H9 (cell line): ENCODE results near the gene ANKRD44. TPM values are rescaled to one million over a fixed set of nuclear protein-coding genes. Genes with fewer than 3 reads are reported as not detected.

Experiments used
- DNase-seq: peaks from one replicate; pipeline ENCODE4 v3.0.0-alpha.2; 2017
- H2AFZ ChIP-seq: one replicate; pipeline ENCODE4 v1.6.1; 2013; ENCODE audit warnings: mild to moderate bottlenecking, low read length, control low read depth, moderate library complexity
- H2AK5ac ChIP-seq: 2 replicates; pipeline ENCODE4 v1.6.1; 2013; ENCODE audit warnings: low read length, control low read depth, mixed read lengths; ENCODE audit not compliant: insufficient read length
- H2BK120ac ChIP-seq: one replicate; pipeline ENCODE4 v1.6.1; 2013; ENCODE audit warnings: low read depth, mild to moderate bottlenecking, low read length, control low read depth, inconsistent platforms; ENCODE audit not compliant: poor library complexity, severe bottlenecking
- H2BK12ac ChIP-seq: 2 replicates; pipeline ENCODE4 v1.6.1; 2013; ENCODE audit warnings: low read length, control low read depth, mixed read lengths, low read depth; ENCODE audit not compliant: insufficient read length
- H2BK15ac ChIP-seq: 2 replicates; pipeline ENCODE4 v1.6.1; 2013; ENCODE audit warnings: low read depth, low read length, control low read depth
- H2BK20ac ChIP-seq: one replicate; pipeline ENCODE4 v1.6.1; 2013; ENCODE audit warnings: low read depth, mild to moderate bottlenecking, low read length, control low read depth, inconsistent platforms; ENCODE audit not compliant: poor library complexity, severe bottlenecking
- H2BK5ac ChIP-seq: 2 replicates; pipeline ENCODE4 v1.6.1; 2013; ENCODE audit warnings: low read length, control low read depth, mixed read lengths; ENCODE audit not compliant: insufficient read length
- H3K14ac ChIP-seq: 2 replicates; pipeline ENCODE4 v1.6.1; 2013; ENCODE audit warnings: low read length, control low read depth; ENCODE audit not compliant: insufficient read depth
- H3K18ac ChIP-seq: 2 replicates; pipeline ENCODE4 v1.6.1; 2013; ENCODE audit warnings: low read depth, mild to moderate bottlenecking, mixed read lengths, low read length, control low read depth; ENCODE audit not compliant: insufficient read length
- H3K23ac ChIP-seq: 2 replicates; pipeline ENCODE4 v1.6.1; 2013; ENCODE audit warnings: low read length, control low read depth, mixed read lengths, low read depth; ENCODE audit not compliant: insufficient read length
- H3K23me2 ChIP-seq: 2 replicates; pipeline ENCODE4 v1.6.1; 2013; ENCODE audit warnings: low read depth, mild to moderate bottlenecking, mixed read lengths, low read length, control low read depth; ENCODE audit not compliant: insufficient read length, poor library complexity, severe bottlenecking
- H3K27ac ChIP-seq: 2 replicates; pipeline ENCODE4 v1.5.1; 2013; ENCODE audit warnings: low read length, control low read depth, mixed read lengths, low read depth; ENCODE audit not compliant: insufficient read length
- H3K27me3 ChIP-seq: 2 replicates; pipeline ENCODE4 v1.6.1; 2013; ENCODE audit warnings: low read length, control low read depth, inconsistent platforms; ENCODE audit not compliant: insufficient read depth
- H3K4ac ChIP-seq: 2 replicates; pipeline ENCODE4 v1.6.1; 2013; ENCODE audit warnings: low read depth, mild to moderate bottlenecking, control low read depth, inconsistent platforms, low read length, moderate library complexity
- H3K4me1 ChIP-seq: 2 replicates; pipeline ENCODE4 v1.6.1; 2013; ENCODE audit warnings: low read length, control low read depth, inconsistent platforms; ENCODE audit not compliant: insufficient read depth
- H3K4me2 ChIP-seq: 2 replicates; pipeline ENCODE4 v1.6.1; 2013; ENCODE audit warnings: low read length, control low read depth, mixed read lengths; ENCODE audit not compliant: insufficient read length, insufficient read depth
- H3K56ac ChIP-seq: 2 replicates; pipeline ENCODE4 v1.6.1; 2013; ENCODE audit warnings: low read depth, mild to moderate bottlenecking, mixed read lengths, low read length, control low read depth; ENCODE audit not compliant: insufficient read length
- H3K79me1 ChIP-seq: 2 replicates; pipeline ENCODE4 v1.6.1; 2013; ENCODE audit warnings: low read depth, mild to moderate bottlenecking, moderate library complexity, low read length, control low read depth, inconsistent platforms; ENCODE audit not compliant: insufficient read depth, poor library complexity, severe bottlenecking
- H3K79me2 ChIP-seq: 2 replicates; pipeline ENCODE4 v1.6.1; 2013; ENCODE audit warnings: low read length, control low read depth, inconsistent platforms; ENCODE audit not compliant: insufficient read depth
- H3K9ac ChIP-seq: 2 replicates; pipeline ENCODE4 v1.6.1; 2013; ENCODE audit warnings: low read length, control low read depth, mixed read lengths; ENCODE audit not compliant: insufficient read length; ENCODE audit errors: extremely low read depth
- H3K9me3 ChIP-seq: one replicate; pipeline ENCODE4 v1.6.1; 2013; ENCODE audit warnings: low read depth, low read length, inconsistent platforms; ENCODE audit not compliant: control insufficient read depth
- H3T11ph ChIP-seq: one replicate; pipeline ENCODE4 v1.6.1; 2013; ENCODE audit warnings: mild to moderate bottlenecking, low read length, control low read depth, inconsistent platforms
- H4K20me1 ChIP-seq: one replicate; pipeline ENCODE4 v1.6.1; 2013; ENCODE audit not compliant: control insufficient read depth, insufficient read length, insufficient read depth
- H4K5ac ChIP-seq: 2 replicates; pipeline ENCODE4 v1.6.1; 2013; ENCODE audit warnings: low read depth, mild to moderate bottlenecking, mixed read lengths, low read length, control low read depth; ENCODE audit not compliant: insufficient read length
- H4K8ac ChIP-seq: replicated peaks from 2 replicates; pipeline ENCODE4 v1.6.1; 2013; ENCODE audit warnings: low read length, control low read depth, mixed read lengths, low read depth; ENCODE audit not compliant: insufficient read length
- H4K91ac ChIP-seq: 2 replicates; pipeline ENCODE4 v1.6.1; 2013; ENCODE audit warnings: low read depth, mild to moderate bottlenecking, moderate library complexity, mixed read lengths, low read length, control low read depth; ENCODE audit not compliant: insufficient read length
- H3K27ac Mint-ChIP-seq, 3 experiments: 2 replicates in 2 of 3; 3 replicates in 1 of 3; pipeline ENCODE4 v1.8.0; 2020 to 2021; ENCODE audit warnings: mixed read lengths in 3 of 3, mild to moderate bottlenecking in 1 of 3, moderate library complexity in 1 of 3
- H3K27me3 Mint-ChIP-seq: 2 replicates; pipeline ENCODE4 v1.8.0; 2021; ENCODE audit warnings: low read depth, mild to moderate bottlenecking, moderate library complexity, mixed read lengths
- H3K36me3 Mint-ChIP-seq, 3 experiments: 2 replicates in 2 of 3; 3 replicates in 1 of 3; pipeline ENCODE4 v1.8.0; 2020 to 2021; ENCODE audit warnings: low read depth in 3 of 3, mixed read lengths in 3 of 3; ENCODE audit not compliant: insufficient read depth in 1 of 3
- H3K4me1 Mint-ChIP-seq, 2 experiments: 2 replicates each; pipeline ENCODE4 v1.8.0; 2020; ENCODE audit warnings: mixed read lengths in 2 of 2
- H3K4me3 Mint-ChIP-seq, 2 experiments: 2 replicates in 1 of 2; 3 replicates in 1 of 2; pipeline ENCODE4 v1.8.0; 2020 to 2021; ENCODE audit warnings: mild to moderate bottlenecking in 2 of 2, mixed read lengths in 2 of 2, moderate library complexity in 1 of 2
- H3K9me3 Mint-ChIP-seq, 2 experiments: 2 replicates in 1 of 2; 3 replicates in 1 of 2; pipeline ENCODE4 v1.8.0; 2020; ENCODE audit warnings: mild to moderate bottlenecking in 2 of 2, mixed read lengths in 2 of 2, moderate library complexity in 1 of 2
- CTCF ChIP-seq: fragments of 200-600 bp; sonication (generic); conservative IDR thresholded peaks from 3 replicates; pipeline ENCODE4 v1.8.0; 2021; ENCODE audit warnings: antibody characterized with exemption, mild to moderate bottlenecking
- WGBS: extraction: QIAGEN DNeasy Blood & Tissue Kit; methylation state at CpG from one replicate; pipeline ENCODE4 v1.1.7; 2013; ENCODE audit warnings: missing lambda C conversion rate, low lambda C conversion rate, mixed read lengths; ENCODE audit not compliant: insufficient read length; ENCODE audit errors: extremely low coverage; 5-methylcytosine and 5-hydroxymethylcytosine counted together
- total RNA-seq: library from RNA; stranded (reverse); gene quantifications from 2 replicates; pipeline ENCODE4 v1.2.1, GENCODE V29; 2021

ANKRD44 gene
- total RNA-seq, 1 experiment from 2014 or later = 1.9 TPM

DNA sequence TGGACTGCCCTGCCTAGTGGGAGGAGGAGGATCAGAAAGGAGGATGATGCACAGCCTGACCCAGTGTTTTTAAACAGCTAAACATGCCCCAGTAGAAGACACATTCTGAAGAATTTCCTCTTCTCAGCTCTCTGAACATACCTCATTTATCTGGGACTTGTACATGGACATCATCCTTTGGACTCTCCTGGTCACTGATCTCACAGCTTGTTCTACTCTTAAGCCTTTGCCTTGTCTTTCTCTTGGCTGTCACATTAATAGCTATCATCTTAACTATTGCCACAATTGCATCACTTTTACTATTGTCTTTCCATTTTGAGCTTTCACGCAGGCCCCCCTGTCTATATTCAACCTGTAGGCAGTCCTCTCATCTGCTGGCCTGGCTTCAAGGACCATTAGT is 342.1 kb downstream of the ANKRD44 start:
- Mint-ChIP-seq H3K4me1 (peaks cover 23 to 37% of the 10 kb centered on the region in 2 experiments), H3K4me3 (no peak overlapping the region), H3K36me3 (peaks cover 5 to 18% (median 11%) of the 10 kb centered on the region in 3 experiments), H3K9me3 (peaks cover 15% of the 10 kb centered on the region in 2 experiments; a peak in 4 of 5 replicates), H3K27ac (no peak overlapping the region), H3K27me3 (no peaks in the 10 kb centered on the region)
- H2BK120ac ChIP-seq = no peak overlapping the region
- no peaks in the 10 kb centered on the region; the same call in 1 of the 2 replicates for H3K4me1 ChIP-seq
- no peak overlapping the region for H3K18ac ChIP-seq
- H3K23ac ChIP-seq = no peak overlapping the region
- H2BK5ac ChIP-seq = no peak overlapping the region
- no peak overlapping the region for H3K14ac ChIP-seq
- no peak overlapping the region for H2BK12ac ChIP-seq
- H3K9ac ChIP-seq = no peak overlapping the region
- WGBS = no CpG with 5 or more reads among the region's 1 CpG
- H2BK20ac ChIP-seq = no peak overlapping the region
- no peaks in the 10 kb centered on the region for H3K27me3 ChIP-seq
- no peak overlapping the region for H2AK5ac ChIP-seq
- no peak overlapping the region for H3K4ac ChIP-seq
- no peaks in the 10 kb centered on the region for H3K79me1 ChIP-seq
- no peak overlapping the region for H3K56ac ChIP-seq
- no peaks in the 10 kb centered on the region for H3K79me2 ChIP-seq
- no peak overlapping the region for H3T11ph ChIP-seq
- no peak for TF ChIP-seq CTCF
- no peak overlapping the region for H2AFZ ChIP-seq
- H4K20me1 ChIP-seq = no peaks in the 10 kb centered on the region
- H4K5ac ChIP-seq = no peak overlapping the region
- no peak overlapping the region for H2BK15ac ChIP-seq
- no peak overlapping the region for H3K4me2 ChIP-seq
- no peak overlapping the region for H4K8ac ChIP-seq
- H3K9me3 ChIP-seq = no peaks in the 10 kb centered on the region
- DNase-seq = no peak
- H4K91ac ChIP-seq = no peak overlapping the region
- H3K23me2 ChIP-seq = no peaks in the 10 kb centered on the region
- H3K27ac ChIP-seq = no peak overlapping the region
